Right lobe of liver (tissue), 4 donors: ENCODE results near the gene RNF214.

Source experiments
- POLR2A ChIP-seq: fragments of 450-650 bp; IDR thresholded peaks from one replicate; pipeline ENCODE4 v1.6.1; 2017; ENCODE audit warnings: antibody characterized with exemption, mild to moderate bottlenecking
- TF ChIP-seq, protein P1 (sequence below), 4 donors: fragments of 200-600 bp in 3 of 4; fragments of 450-650 bp in 1 of 4; IDR thresholded peaks; one replicate each; pipeline versions ENCODE4 v1.5.1 to v1.8.0; 2016 to 2022; ENCODE audit warnings: antibody characterized with exemption in 4 of 4, mild to moderate bottlenecking in 2 of 4
- donor health status: DM: no; HTN: no; CAD: no.
- donor health status: DM: no; HTN: no; CAD: no.
- donor health status: DM: no; HTN: yes; CAD: no.

- TF ChIP-seq, protein P1, sequence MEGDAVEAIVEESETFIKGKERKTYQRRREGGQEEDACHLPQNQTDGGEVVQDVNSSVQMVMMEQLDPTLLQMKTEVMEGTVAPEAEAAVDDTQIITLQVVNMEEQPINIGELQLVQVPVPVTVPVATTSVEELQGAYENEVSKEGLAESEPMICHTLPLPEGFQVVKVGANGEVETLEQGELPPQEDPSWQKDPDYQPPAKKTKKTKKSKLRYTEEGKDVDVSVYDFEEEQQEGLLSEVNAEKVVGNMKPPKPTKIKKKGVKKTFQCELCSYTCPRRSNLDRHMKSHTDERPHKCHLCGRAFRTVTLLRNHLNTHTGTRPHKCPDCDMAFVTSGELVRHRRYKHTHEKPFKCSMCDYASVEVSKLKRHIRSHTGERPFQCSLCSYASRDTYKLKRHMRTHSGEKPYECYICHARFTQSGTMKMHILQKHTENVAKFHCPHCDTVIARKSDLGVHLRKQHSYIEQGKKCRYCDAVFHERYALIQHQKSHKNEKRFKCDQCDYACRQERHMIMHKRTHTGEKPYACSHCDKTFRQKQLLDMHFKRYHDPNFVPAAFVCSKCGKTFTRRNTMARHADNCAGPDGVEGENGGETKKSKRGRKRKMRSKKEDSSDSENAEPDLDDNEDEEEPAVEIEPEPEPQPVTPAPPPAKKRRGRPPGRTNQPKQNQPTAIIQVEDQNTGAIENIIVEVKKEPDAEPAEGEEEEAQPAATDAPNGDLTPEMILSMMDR (IDR thresholded peaks at IDR 0.05) = no peak
- no peak for TF ChIP-seq POLR2A
Measured at GRCh38 chr11:117332843-117333242, 100.4 kb downstream of the RNF214 start.
